RPMI8226 (cell line): ENCODE results near the gene SMURF2.
"Not testable (repeated sequence)": the region's sequence is repeated elsewhere in the genome, so short reads cannot be mapped to it uniquely, and the experiment has no call there.

Experiments
- DNase-seq: peaks from one replicate; pipeline ENCODE4 v3.0.0-alpha.2; 2015

SMURF2 gene

GRCh38 chr17:64661976-64662773 lies at the start of gene SMURF2:
TSS of gene SMURF2 (minus strand) at chr17:64662307. CDS start at chr17:64661880, 427 bp downstream.
- peak; percentile 79 for DNase-seq

GRCh38 chr17:64709481-64709880 lies 47.4 kb upstream of the SMURF2 start:
- DNase-seq: no peak

- DNase-seq: no peak
These were observed 45.0 kb upstream of the SMURF2 start for GRCh38 chr17:64707050-64707591.

- no peak for DNase-seq
These were observed 44.3 kb upstream of the SMURF2 start for GRCh38 chr17:64706224-64707049.

GRCh38 chr17:64702815-64703214 lies 40.7 kb upstream of the SMURF2 start:
- no peak for DNase-seq

GRCh38 chr17:64698725-64699124 lies 36.6 kb upstream of the SMURF2 start:
- no peak for DNase-seq

GRCh38 chr17:64694207-64694606 lies 32.1 kb upstream of the SMURF2 start:
- peak; percentile 41 for DNase-seq

GRCh38 chr17:64692187-64692586 lies 30.1 kb upstream of the SMURF2 start:
- no peak for DNase-seq

GRCh38 chr17:64689106-64689505 lies 27.0 kb upstream of the SMURF2 start:
- peak; percentile 12 for DNase-seq

- DNase-seq: no peak
These were observed 26.4 kb upstream of the SMURF2 start for GRCh38 chr17:64688481-64688880.

GRCh38 chr17:64687961-64688360 lies 25.9 kb upstream of the SMURF2 start:
- DNase-seq: no peak

- no peak for DNase-seq
These were observed 25.3 kb upstream of the SMURF2 start for GRCh38 chr17:64687376-64687775.

GRCh38 chr17:64686705-64687104 lies 24.6 kb upstream of the SMURF2 start:
- peak; percentile 11 for DNase-seq

GRCh38 chr17:64685705-64686104 lies 23.6 kb upstream of the SMURF2 start:
- DNase-seq: no peak

GRCh38 chr17:64683796-64684195 lies 21.7 kb upstream of the SMURF2 start:
- DNase-seq: no peak

GRCh38 chr17:64682261-64683181 lies 20.4 kb upstream of the SMURF2 start:
- no peak for DNase-seq

GRCh38 chr17:64679710-64680216 lies 17.7 kb upstream of the SMURF2 start:
- no peak for DNase-seq

GRCh38 chr17:64676763-64677162 lies 14.7 kb upstream of the SMURF2 start:
- no peak for DNase-seq

GRCh38 chr17:64670843-64671590 lies 8.9 kb upstream of the SMURF2 start:
- DNase-seq: not testable (repeated sequence)

GRCh38 chr17:64667807-64668721 lies 6.0 kb upstream of the SMURF2 start:
- DNase-seq: not testable (repeated sequence)
